Measurements from ENCODE around the gene FOXJ2. TPM values are rescaled to one million over a fixed set of nuclear protein-coding genes. Genes with fewer than 3 reads are reported as not detected.

Gene FOXJ2
- total and polyA plus RNA-seq, 3 donors from 2014 or later, result 13.5 to 29.1 (median 25.3) TPM

DNA sequence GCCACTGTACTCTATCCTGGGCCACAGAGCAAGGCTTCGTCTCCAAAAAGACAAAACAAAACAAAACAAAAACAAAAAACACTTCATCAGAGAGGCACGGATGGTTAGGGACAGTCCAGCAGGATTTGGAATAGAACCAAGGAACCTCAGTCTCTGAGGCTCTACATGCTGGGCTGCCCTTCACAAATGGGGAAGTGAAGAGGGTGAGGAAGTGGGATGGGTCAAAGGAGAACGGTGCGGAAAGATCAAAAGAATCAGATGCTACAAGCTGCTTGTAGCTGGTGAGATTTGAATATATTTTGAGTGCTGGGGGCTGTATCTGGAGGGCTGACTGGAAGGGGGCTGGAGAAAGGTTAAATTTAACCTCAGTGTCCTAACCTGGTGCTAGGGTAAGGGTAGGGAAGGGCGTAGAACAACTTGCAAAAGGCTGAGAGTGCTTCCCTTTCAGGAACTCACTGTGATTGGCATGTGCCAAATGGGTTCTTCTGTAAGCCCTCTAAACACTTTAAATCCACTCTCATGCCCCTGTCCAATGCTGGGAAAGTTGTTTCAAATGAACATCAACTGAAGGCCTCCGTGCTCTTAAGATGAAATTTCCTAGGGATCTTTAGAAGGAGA is 4.6 kb downstream of the FOXJ2 start:
- Histone ChIP-seq H3K4me3 (no peak overlapping the region), H3K4me1 (peaks cover 51% of the 10 kb centered on the region), H3K9me3 (no peaks in the 10 kb centered on the region), H3K27ac (no peak overlapping the region), H3K27me3 (no peaks in the 10 kb centered on the region), H3K36me3 (ENCODE audit: low read depth, missing control alignments) (no peaks in the 10 kb centered on the region)
- no peak for DNase-seq
- TF ChIP-seq POLR2A (IDR thresholded peaks at IDR 0.05), result no peak
- TF ChIP-seq, protein P1, sequence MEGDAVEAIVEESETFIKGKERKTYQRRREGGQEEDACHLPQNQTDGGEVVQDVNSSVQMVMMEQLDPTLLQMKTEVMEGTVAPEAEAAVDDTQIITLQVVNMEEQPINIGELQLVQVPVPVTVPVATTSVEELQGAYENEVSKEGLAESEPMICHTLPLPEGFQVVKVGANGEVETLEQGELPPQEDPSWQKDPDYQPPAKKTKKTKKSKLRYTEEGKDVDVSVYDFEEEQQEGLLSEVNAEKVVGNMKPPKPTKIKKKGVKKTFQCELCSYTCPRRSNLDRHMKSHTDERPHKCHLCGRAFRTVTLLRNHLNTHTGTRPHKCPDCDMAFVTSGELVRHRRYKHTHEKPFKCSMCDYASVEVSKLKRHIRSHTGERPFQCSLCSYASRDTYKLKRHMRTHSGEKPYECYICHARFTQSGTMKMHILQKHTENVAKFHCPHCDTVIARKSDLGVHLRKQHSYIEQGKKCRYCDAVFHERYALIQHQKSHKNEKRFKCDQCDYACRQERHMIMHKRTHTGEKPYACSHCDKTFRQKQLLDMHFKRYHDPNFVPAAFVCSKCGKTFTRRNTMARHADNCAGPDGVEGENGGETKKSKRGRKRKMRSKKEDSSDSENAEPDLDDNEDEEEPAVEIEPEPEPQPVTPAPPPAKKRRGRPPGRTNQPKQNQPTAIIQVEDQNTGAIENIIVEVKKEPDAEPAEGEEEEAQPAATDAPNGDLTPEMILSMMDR (IDR thresholded peaks at IDR 0.05), result no peak
- WGBS, 2 donors, result 26 to 31% methylated on average over 6 of the region's 6 CpGs
- intact Hi-C loops (cut with DNase I; ENCODE audit: low total_unique reads), result no loop called here

DNA sequence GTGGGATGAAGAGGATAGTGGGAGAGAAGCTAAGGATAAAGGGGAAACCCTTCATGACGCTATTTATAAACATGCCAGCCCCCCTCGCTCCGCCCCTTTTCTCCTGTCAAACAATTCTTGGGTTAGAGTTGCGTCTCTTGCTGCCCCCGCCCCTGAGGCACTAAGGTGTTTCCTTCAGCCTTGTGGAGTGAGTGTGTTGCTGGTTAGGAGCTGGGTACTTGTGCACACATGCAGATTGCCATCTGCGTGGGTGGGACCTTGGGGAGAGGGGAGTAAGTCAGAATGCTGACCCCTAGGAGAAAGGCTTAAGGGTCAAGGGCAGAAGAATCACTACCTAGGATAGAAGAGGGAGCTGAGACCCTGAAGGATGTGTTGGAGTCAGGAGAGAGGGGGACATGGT is 5.4 kb downstream of the FOXJ2 start:
- H3K9me3 ChIP-seq, result no peaks in the 10 kb centered on the region
- WGBS, 2 donors, result 60 to 62% methylated on average over 6 of the region's 6 CpGs
- no peaks in the 10 kb centered on the region for H3K36me3 ChIP-seq (ENCODE audit: low read depth, missing control alignments)
- DNase-seq, result no peak
- intact Hi-C loops (cut with DNase I; ENCODE audit: low total_unique reads), result no loop called here
- H3K27me3 ChIP-seq, result no peaks in the 10 kb centered on the region
- TF ChIP-seq, protein P1 (IDR thresholded peaks at IDR 0.05), result no peak
- TF ChIP-seq POLR2A (IDR thresholded peaks at IDR 0.05), result no peak
- H3K4me3 ChIP-seq, result no peak overlapping the region
- peak overlapping the region in 1 of 2 donors; percentile 63 for H3K27ac ChIP-seq
- peaks cover 51% of the 10 kb centered on the region for H3K4me1 ChIP-seq

DNA sequence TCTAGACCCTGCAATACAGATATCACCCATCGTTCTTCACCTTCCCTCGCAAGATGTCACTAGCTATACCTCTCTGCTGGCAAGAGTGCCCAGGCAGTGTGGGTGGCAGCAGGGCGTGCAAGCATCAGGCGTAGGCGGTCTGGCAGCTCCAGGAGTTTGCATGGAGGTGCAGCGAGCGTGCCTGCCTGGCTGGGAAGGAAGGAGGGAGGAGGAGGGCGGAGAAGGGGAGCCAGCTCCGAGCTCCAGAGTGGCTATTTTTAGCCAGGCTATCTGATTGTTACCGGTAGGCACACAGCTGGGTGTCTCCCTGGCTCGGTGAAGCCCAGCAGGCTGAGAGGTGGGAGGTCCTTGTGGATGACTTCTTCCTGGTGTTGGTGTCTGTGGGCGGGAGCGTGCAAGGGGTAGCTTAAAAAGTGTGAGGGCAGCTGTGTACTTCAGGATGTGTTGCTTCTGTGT is 6.2 kb downstream of the FOXJ2 start:
- Histone ChIP-seq H3K4me1 (peaks cover 46% of the 10 kb centered on the region), H3K9me3 (no peaks in the 10 kb centered on the region), H3K27ac (peak overlapping the region in 1 of 2 donors; percentile 63), H3K4me3 (no peak overlapping the region), H3K27me3 (no peaks in the 10 kb centered on the region), H3K36me3 (ENCODE audit: low read depth, missing control alignments) (no peaks in the 10 kb centered on the region)
- intact Hi-C loops (cut with DNase I; ENCODE audit: low total_unique reads), result no loop called here
- no peak for TF ChIP-seq POLR2A (IDR thresholded peaks at IDR 0.05)
- TF ChIP-seq, protein P1 (IDR thresholded peaks at IDR 0.05), result no peak
- WGBS, 2 donors, result 31 to 33% methylated on average over 11 to 12 of the region's 13 CpGs
- DNase-seq, result peak; percentile 85

DNA sequence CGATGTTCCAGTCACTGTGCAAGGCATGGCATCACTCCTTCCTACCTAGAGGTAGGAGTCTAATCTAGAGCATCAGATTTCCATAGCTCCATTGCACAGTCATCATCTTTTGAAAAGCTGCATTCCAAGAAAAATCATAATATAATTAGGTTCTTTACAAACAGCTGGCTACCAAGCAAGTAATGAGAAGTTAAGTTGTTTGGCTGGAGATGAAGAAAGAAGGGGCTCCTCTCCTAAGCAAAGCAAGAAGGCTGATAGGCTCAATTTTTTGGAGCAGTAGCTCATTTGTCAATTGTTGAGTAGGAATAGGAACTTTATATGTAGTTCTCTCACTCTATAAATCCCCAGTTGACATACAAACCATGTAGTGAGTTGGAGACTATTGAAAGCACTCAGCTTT is 8.3 kb downstream of the FOXJ2 start:
- WGBS, 2 donors, result 89 to 92% methylated on average over 1 of the region's 1 CpG
- Histone ChIP-seq H3K9me3 (no peaks in the 10 kb centered on the region), H3K4me1 (peaks cover 27% of the 10 kb centered on the region), H3K36me3 (ENCODE audit: low read depth, missing control alignments) (no peaks in the 10 kb centered on the region), H3K27me3 (no peaks in the 10 kb centered on the region), H3K4me3 (no peak overlapping the region), H3K27ac (no peak overlapping the region)
- intact Hi-C loops (cut with DNase I; ENCODE audit: low total_unique reads), result no loop called here
- no peak for DNase-seq
- TF ChIP-seq, protein P1 (IDR thresholded peaks at IDR 0.05), result no peak
- no peak for TF ChIP-seq POLR2A (IDR thresholded peaks at IDR 0.05)
